Activated T-helper 9 cell treated with anti-CD3 and anti-CD28 coated beads, Interleukin-2, amount 50 U/mL, for 16 hours (primary cell): ENCODE results near the gene TRIM50.
"Not testable (repeated sequence)": the region's sequence is repeated elsewhere in the genome, so short reads cannot be mapped to it uniquely, and the experiment has no call there.

Source experiments
- DNase-seq: peaks from one replicate; pipeline ENCODE4 v3.0.0-alpha.2; 2020; ENCODE audit warnings: low read depth

The TRIM50 gene

GRCh38 chr7:73327922-73328321 lies at the start of gene TRIM50, which contains the start of gene FKBP6:
Gene TRIM50 (minus strand): TSS chr7:73328082. CDS start chr7:73324787, 3,295 bp downstream.
Gene FKBP6 (plus strand): TSS chr7:73328161. CDS start chr7:73328429, 268 bp downstream.
- not testable (repeated sequence) for DNase-seq

DNA sequence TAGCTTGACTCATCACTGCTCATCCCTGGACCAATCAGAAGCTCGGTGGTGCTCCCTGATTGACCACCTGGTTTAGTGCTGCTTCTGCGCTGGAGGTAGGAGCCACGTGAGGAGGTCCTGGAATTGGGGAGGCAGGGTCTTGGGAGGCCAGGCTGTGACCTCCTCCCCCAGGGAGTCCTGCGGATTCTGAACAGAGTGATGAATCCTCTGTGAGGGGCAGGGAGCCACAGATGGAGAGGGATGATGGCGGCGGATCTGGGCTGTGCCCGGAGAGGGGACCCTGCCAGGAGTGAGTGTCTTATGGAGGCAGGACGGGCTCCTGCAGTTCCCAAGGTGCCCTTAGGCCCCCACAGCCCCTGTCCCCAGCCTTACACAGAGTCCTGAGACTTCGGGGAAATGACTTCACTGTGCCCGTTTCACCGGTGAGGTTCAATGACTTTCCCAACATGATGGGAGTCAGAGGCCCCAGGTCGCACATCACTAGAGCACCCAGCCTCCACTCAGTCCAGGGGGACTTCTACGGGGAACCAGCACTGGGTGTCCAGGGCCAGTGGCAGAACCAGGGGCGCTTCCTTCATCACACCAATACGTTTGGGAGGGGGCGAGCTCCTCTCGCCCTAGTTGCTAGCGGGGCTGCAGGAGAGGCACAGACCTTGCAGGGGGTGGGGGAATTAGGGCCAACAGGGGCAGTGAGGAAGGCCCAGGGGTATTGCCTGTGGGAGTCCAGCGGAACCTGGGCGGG lies 49.0 kb upstream of the TRIM50 start:
- no peak for DNase-seq

GRCh38 chr7:73376262-73376661 lies 48.4 kb upstream of the TRIM50 start:
- DNase-seq, result not testable (repeated sequence)

- DNase-seq, result no peak
Observed at GRCh38 chr7:73373741-73374140, 45.9 kb upstream of the TRIM50 start.

DNA sequence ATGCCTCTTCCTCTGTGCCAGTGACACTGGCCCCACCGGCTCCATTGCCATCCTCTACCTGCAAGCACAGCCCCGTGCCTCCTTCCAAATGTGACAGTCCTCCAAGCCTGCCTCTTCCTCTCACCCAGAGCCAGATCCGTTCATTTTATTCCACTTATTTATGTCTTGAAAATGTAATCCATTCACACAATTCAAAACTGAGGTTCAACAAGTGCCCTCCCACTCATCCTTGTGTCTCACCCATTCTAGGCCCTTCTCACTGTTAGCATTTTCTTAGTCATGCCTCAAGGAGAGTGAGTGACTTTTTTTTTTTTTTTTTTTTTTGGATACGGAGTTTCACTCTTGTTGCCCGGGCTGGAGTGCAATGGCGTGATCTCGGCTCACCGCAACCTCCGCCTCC lies 41.7 kb upstream of the TRIM50 start:
- no peak for DNase-seq

- no peak for DNase-seq
Observed at GRCh38 chr7:73369009-73369408, 41.1 kb upstream of the TRIM50 start.

GRCh38 chr7:73366990-73367389 lies 39.1 kb upstream of the TRIM50 start:
- no peak for DNase-seq

DNA sequence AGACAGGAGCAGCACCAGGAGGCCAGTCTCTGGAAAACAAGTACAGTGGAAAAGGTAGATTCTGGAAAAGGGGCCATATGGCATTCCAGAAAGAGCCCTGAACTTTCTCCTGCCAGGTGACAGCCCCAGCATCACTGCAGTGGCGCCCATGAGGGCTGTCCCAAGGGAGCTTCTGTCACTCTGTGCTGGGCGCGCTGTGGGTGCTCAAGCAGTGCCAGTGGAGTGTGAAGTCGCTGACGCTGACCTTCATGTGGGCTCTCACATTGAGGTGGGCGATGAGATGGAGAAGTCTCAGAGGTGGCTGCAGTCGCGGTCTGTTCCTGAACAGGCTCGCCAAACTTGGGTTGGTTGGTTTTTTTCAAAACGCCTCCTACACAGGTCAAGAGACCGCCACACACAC lies 38.2 kb upstream of the TRIM50 start:
- DNase-seq, result no peak

- no peak for DNase-seq
Observed at GRCh38 chr7:73364006-73364728, 36.3 kb upstream of the TRIM50 start.

DNA sequence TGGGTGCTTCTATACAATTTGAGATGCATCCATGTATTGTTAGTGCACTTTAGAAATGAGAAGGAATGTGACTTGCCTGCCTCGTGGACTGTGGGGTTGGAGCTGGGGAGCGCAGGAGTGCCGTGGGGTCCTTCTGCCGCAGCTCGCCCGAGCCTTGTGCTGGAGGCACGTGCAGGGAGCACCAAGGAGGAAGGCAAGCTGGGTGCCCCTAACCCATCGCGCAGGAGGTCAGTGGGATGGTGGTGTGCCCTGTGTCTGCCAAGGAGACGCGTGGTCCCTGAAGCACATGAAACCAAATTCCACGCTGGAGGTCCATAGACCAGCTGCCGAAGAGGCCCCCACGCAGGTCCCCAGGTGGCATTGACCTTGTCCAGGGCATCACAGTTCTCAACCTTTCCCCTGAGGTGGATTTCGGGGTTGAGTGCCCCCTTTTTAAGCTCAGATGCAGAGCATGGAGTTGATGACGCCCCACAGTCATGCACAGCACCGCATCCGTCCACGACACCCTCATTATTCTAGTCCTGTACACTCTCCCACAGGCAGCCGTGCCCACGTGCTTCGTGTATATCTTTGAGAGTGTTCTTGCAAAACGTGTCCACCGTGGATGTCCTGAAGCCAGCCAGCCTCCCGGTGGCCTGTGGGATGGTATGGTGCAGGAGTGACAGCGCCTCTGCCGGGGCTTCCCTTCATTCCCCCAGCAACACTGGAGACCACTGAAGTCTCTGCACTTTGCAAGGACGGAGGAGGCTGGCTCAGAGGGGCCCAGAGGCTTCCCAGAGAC lies 35.5 kb upstream of the TRIM50 start:
- no peak for DNase-seq

DNA sequence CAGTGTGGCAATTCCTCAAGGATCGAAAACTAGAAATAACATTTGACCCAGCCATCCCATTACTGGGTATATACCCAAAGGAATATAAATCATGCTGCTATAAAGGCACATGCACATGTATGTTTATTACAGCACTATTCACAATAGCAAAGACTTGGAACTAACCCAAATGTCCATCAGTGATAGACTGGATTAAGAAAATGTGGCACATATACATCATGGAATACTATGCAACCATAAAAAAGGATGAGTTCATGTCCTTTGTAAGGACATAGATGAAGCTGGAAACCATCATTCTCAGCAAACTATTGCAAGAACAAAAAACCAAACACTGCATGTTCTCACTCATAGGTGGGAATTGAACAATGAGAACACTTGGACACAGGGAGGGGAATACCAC lies 32.7 kb upstream of the TRIM50 start:
- DNase-seq, result not testable (repeated sequence)

- DNase-seq, result no peak
Observed at GRCh38 chr7:73359746-73360375, 32.0 kb upstream of the TRIM50 start.

GRCh38 chr7:73359306-73359705 lies 31.4 kb upstream of the TRIM50 start:
- DNase-seq, result no peak

GRCh38 chr7:73358590-73359275 lies 30.9 kb upstream of the TRIM50 start:
- no peak for DNase-seq

DNA sequence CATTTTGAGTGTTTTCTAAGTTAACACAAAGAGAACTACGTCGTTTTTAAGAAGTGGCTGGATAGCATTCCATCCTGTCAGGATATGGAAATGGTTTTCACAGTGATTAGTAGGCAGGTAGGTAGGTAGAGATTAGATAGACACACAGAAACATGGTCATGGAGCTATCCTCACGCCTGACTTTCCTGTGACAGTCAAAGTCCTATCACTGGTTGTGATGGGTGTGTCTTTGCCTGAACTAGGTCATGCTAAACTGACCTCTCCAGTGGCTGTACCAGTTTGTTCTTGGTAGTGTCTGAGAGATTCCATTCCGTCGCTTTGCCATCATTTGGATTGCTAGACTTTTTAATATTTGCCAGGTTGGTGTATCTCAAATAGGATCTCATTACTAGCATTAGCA lies 28.3 kb upstream of the TRIM50 start:
- no peak for DNase-seq

DNA sequence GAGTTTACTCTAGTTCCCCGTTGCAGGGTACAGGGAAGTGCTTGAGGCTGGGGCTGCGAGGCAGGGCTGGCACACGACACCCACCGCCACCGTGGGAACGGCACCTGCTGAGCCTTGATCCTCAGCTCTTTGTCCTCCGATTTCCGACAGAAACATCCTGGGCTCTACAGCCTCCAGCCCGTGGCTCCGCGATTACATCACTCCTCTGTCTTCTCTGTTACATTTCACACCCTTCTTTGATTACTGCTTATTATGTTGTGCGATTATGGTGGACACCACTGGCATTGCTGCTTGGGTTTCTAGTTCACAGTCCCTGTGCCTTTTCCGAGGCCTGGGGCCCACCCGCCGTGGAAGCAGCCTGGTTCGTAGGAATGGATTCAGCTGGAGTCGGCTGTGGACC lies 26.9 kb upstream of the TRIM50 start:
- DNase-seq, result no peak

GRCh38 chr7:73354196-73354595 lies 26.3 kb upstream of the TRIM50 start:
- no peak for DNase-seq

- DNase-seq, result no peak
Observed at GRCh38 chr7:73353243-73353642, 25.4 kb upstream of the TRIM50 start.

DNA sequence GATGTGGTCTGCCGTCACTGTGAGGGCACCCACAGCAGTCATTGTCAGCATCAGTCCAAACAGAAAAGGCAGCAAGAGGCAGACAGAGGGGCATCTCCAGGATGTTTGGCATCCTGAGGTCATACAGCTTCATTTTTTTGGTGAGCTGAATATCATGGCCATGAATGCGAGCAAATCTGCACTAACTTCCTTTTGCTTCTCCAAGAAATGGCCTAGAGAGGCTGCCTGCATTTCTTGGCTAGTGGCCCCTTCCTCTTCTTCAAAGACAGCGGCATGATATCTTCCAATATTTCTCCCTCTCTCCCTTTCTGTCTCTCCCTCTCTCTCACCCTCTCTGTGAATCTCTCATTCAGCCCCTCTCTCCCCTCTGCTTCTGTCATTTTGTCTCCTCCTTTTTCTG lies 24.9 kb upstream of the TRIM50 start:
- DNase-seq, result no peak

- DNase-seq, result no peak
Observed at GRCh38 chr7:73351447-73352167, 23.7 kb upstream of the TRIM50 start.
